Measurements from ENCODE around the gene SHOC1. TPM values are rescaled to one million over a fixed set of nuclear protein-coding genes. Genes with fewer than 3 reads are reported as not detected.
"Not testable (repeated sequence)": the region's sequence is repeated elsewhere in the genome, so short reads cannot be mapped to it uniquely, and the experiment has no call there.

SHOC1 gene
- total RNA-seq, 1 experiment from 2014 or later = not detected

GRCh38 chr9:111806259-111806658, 11.5 kb upstream of the SHOC1 start:
- DNase-seq (ENCODE audit: extremely low read depth, low read depth) = no peak

- peak; percentile 92 for DNase-seq (ENCODE audit: extremely low read depth, low read depth)
Observed at GRCh38 chr9:111805830-111806241, 11.1 kb upstream of the SHOC1 start.

- DNase-seq (ENCODE audit: extremely low read depth, low read depth) = peak; percentile 77
Observed at GRCh38 chr9:111805262-111805661, 10.5 kb upstream of the SHOC1 start.

GRCh38 chr9:111804636-111805035, 9.9 kb upstream of the SHOC1 start:
- DNase-seq (ENCODE audit: extremely low read depth, low read depth) = no peak

- DNase-seq (ENCODE audit: extremely low read depth, low read depth) = no peak
Observed at GRCh38 chr9:111803924-111804323, 9.2 kb upstream of the SHOC1 start.

GRCh38 chr9:111799915-111800526, 5.3 kb upstream of the SHOC1 start:
- no peak for DNase-seq (ENCODE audit: extremely low read depth, low read depth)

GRCh38 chr9:111799506-111799905, 4.8 kb upstream of the SHOC1 start:
- no peak for DNase-seq (ENCODE audit: extremely low read depth, low read depth)

- DNase-seq (ENCODE audit: extremely low read depth, low read depth) = peak; percentile 40
Observed at GRCh38 chr9:111798786-111799185, 4.0 kb upstream of the SHOC1 start.

- DNase-seq (ENCODE audit: extremely low read depth, low read depth) = no peak
Observed at GRCh38 chr9:111795557-111795839, 761 bp upstream of the SHOC1 start.

GRCh38 chr9:111791821-111792220, 2.9 kb downstream of the SHOC1 start:
- not testable (repeated sequence) for DNase-seq (ENCODE audit: extremely low read depth, low read depth)

- no peak for DNase-seq (ENCODE audit: extremely low read depth, low read depth)
Observed at GRCh38 chr9:111789881-111790280, 4.9 kb downstream of the SHOC1 start.

- no peak for DNase-seq (ENCODE audit: extremely low read depth, low read depth)
Observed at GRCh38 chr9:111783857-111784256, 10.9 kb downstream of the SHOC1 start.

GRCh38 chr9:111783424-111783823, 11.3 kb downstream of the SHOC1 start:
- DNase-seq (ENCODE audit: extremely low read depth, low read depth) = no peak

GRCh38 chr9:111766066-111766465, 28.7 kb downstream of the SHOC1 start:
- no peak for DNase-seq (ENCODE audit: extremely low read depth, low read depth)

GRCh38 chr9:111762556-111762955, 32.2 kb downstream of the SHOC1 start:
- no peak for DNase-seq (ENCODE audit: extremely low read depth, low read depth)

- peak; percentile 88 for DNase-seq (ENCODE audit: extremely low read depth, low read depth)
Observed at GRCh38 chr9:111759762-111760639, 34.7 kb downstream of the SHOC1 start.

- no peak for DNase-seq (ENCODE audit: extremely low read depth, low read depth)
Observed at GRCh38 chr9:111754800-111755199, 39.9 kb downstream of the SHOC1 start.

GRCh38 chr9:111752455-111752854, 42.3 kb downstream of the SHOC1 start:
- DNase-seq (ENCODE audit: extremely low read depth, low read depth) = no peak
